HFFc6 (cell line): ENCODE results near the gene ADAM22. TPM values are rescaled to one million over a fixed set of nuclear protein-coding genes. Genes with fewer than 3 reads are reported as not detected.

Source experiments
- DNase-seq: peaks from one replicate; pipeline ENCODE4 v3.0.0-alpha.2; 2018
- H3K27ac Mint-ChIP-seq: 2 replicates; pipeline ENCODE4 v1.8.0; 2020; ENCODE audit warnings: mild to moderate bottlenecking, mixed read lengths
- H3K27me3 Mint-ChIP-seq: 2 replicates; pipeline ENCODE4 v1.8.0; 2021; ENCODE audit warnings: mild to moderate bottlenecking, moderate library complexity, mixed read lengths; ENCODE audit not compliant: insufficient read depth
- H3K36me3 Mint-ChIP-seq: 2 replicates; pipeline ENCODE4 v1.8.0; 2021; ENCODE audit warnings: low read depth, mixed read lengths
- H3K4me1 Mint-ChIP-seq: 2 replicates; pipeline ENCODE4 v1.8.0; 2020; ENCODE audit warnings: low read depth, mixed read lengths
- H3K4me3 Mint-ChIP-seq: 2 replicates; pipeline ENCODE4 v1.8.0; 2020; ENCODE audit warnings: mild to moderate bottlenecking, moderate library complexity, mixed read lengths
- H3K9me3 Mint-ChIP-seq: 2 replicates; pipeline ENCODE4 v1.8.0; 2020; ENCODE audit warnings: mild to moderate bottlenecking, mixed read lengths
- CTCF ChIP-seq: fragments of 200-600 bp; sonication (generic); IDR thresholded peaks from 2 replicates; pipeline ENCODE4 v1.5.0; 2021; ENCODE audit warnings: antibody characterized with exemption, mild to moderate bottlenecking
- total RNA-seq, 6 experiments: library from RNA; stranded (reverse); fragmentation: NEBNext Ultra II Directional; extraction: Animal tissue kit (Norgen Biotek cat#: 25700); gene quantifications; 2 replicates in 1 of 6; 3 replicates in 5 of 6; pipeline ENCODE4 v1.2.3, GENCODE V29; 2021

Gene ADAM22
- total RNA-seq, 6 experiments from 2014 or later = 0.05 to 0.24 (median 0.12) TPM; not detected in 1

- Mint-ChIP-seq H3K9me3 (no peaks in the 10 kb centered on the region), H3K27me3 (peaks cover 3% of the 10 kb centered on the region; the same call in 1 of the 2 replicates), H3K36me3 (no peaks in the 10 kb centered on the region), H3K27ac (no peak overlapping the region), H3K4me3 (no peak overlapping the region), H3K4me1 (no peaks in the 10 kb centered on the region)
- no peak for DNase-seq
- TF ChIP-seq CTCF = no peak
Measured at GRCh38 chr7:88244258-88244657, 310.2 kb downstream of the ADAM22 start.

Other genes starting within 250 kb of the ADAM22 start
- 10 to 100 TPM; 13.1 to 19.0 (median 15.7) TPM for gene SLC25A40, start 57.9 kb upstream of the ADAM22 start, total RNA-seq
- 10 to 100 TPM; 16.1 to 25.3 (median 23.5) TPM for gene DBF4, start 57.8 kb upstream of the ADAM22 start, total RNA-seq